BJ (cell line): ENCODE data around the gene PROSER1. TPM values are rescaled to one million over a fixed set of nuclear protein-coding genes. Genes with fewer than 3 reads are reported as not detected.
"Not testable (repeated sequence)": the region's sequence is repeated elsewhere in the genome, so short reads cannot be mapped to it uniquely, and the experiment has no call there.

Experiments used
- CTCF ChIA-PET: fragments of 350-600 bp; formaldehyde crosslinking; extraction: SDS; loops from one replicate; lab custom pipeline; 2021; ENCODE audit warnings: antibody characterized with exemption, inconsistent platforms; lab: Yijun Ruan, JAX
- POLR2A ChIA-PET: fragments of 300-600 bp; sonication (Branson Sonifier 250); formaldehyde crosslinking; extraction: SDS; loops from one replicate; lab custom pipeline; 2021; ENCODE audit warnings: antibody characterized with exemption; lab: Charles Lee
- DNase-seq: peaks from one replicate; pipeline ENCODE4 v3.0.0-alpha.2; 2011; ENCODE audit warnings: low read depth
- H3K27me3 ChIP-seq: 2 replicates; pipeline ENCODE4 v1.6.0; 2011; ENCODE audit warnings: low read length; ENCODE audit not compliant: control insufficient read depth, insufficient read depth
- H3K36me3 ChIP-seq: 2 replicates; pipeline ENCODE4 v1.5.1; 2011; ENCODE audit warnings: low read length; ENCODE audit not compliant: control insufficient read depth, insufficient read depth
- H3K4me3 ChIP-seq: 2 replicates; pipeline ENCODE4 v1.5.1; 2011; ENCODE audit warnings: low read depth, mild to moderate bottlenecking, control low read depth, low read length
- CTCF ChIP-seq: IDR thresholded peaks from 2 replicates; pipeline ENCODE4 v1.5.1; 2011; ENCODE audit warnings: low read depth, mild to moderate bottlenecking, control low read depth, inconsistent platforms, low read length, moderate library complexity; ENCODE audit not compliant: insufficient read depth
- polyA plus RNA-seq: library from polyadenylated mRNA; depleted of rRNA; stranded (reverse); fragments of >200 nt; gene quantifications from 2 replicates; pipeline ENCODE4 v1.2.3, GENCODE V29; 2011

PROSER1 gene
- polyA plus RNA-seq, 1 experiment, result 10.7 TPM

- ChIA-PET CTCF (no interaction called here), POLR2A (no interaction called here)
- TF ChIP-seq CTCF, result peak; percentile 9; the same call in 1 of the 2 replicates
- Histone ChIP-seq H3K27me3 (no peaks in the 10 kb centered on the region), H3K4me3 (no peak overlapping the region), H3K36me3 (peaks cover 17% of the 10 kb centered on the region)
- no peak for DNase-seq
Observed at GRCh38 chr13:39012608-39013007, 25.3 kb downstream of the PROSER1 start.

GRCh38 chr13:39006371-39007111 lies 31.3 kb downstream of the PROSER1 start:
- POLR2A ChIA-PET, H3K4me3 ChIP-seq, H3K36me3 ChIP-seq, H3K27me3 ChIP-seq, DNase-seq: not testable (repeated sequence)
- CTCF ChIA-PET, result interaction anchor here (0.6 kb wide), 1 partner anchor 346 kb away, joined by 3 read pairs; no protein-coding TSS in a partner anchor

- no peak for DNase-seq
- POLR2A ChIA-PET, result no interaction called here
- Histone ChIP-seq H3K4me3 (no peak overlapping the region), H3K27me3 (no peaks in the 10 kb centered on the region), H3K36me3 (no peaks in the 10 kb centered on the region)
- no peak for TF ChIP-seq CTCF
- CTCF ChIA-PET, result no interaction called here
Observed at GRCh38 chr13:38998739-38999138, 39.1 kb downstream of the PROSER1 start.

- Histone ChIP-seq H3K27me3 (no peaks in the 10 kb centered on the region), H3K4me3 (no peak overlapping the region), H3K36me3 (no peaks in the 10 kb centered on the region)
- DNase-seq, result no peak
- ChIA-PET POLR2A (no interaction called here), CTCF (interaction anchor here (0.5 to 1.2 kb wide), 2 partner anchors 11 to 1005 kb away, joined by 3 read pairs; no protein-coding TSS in a partner anchor)
- no peak for TF ChIP-seq CTCF
Observed at GRCh38 chr13:38993381-38993780, 44.5 kb downstream of the PROSER1 start.

GRCh38 chr13:38990693-38991092 lies 47.2 kb downstream of the PROSER1 start, which contains the start of gene STOML3:
Gene STOML3 (minus strand): TSS chr13:38990831. CDS start chr13:38990721, 110 bp downstream.
- POLR2A ChIA-PET, result no interaction called here

More at GRCh38 chr13:38990693-38991092, 47.2 kb downstream of the PROSER1 start, which contains the start of gene STOML3:
- CTCF ChIA-PET, result no interaction called here
- H3K4me3 ChIP-seq, result no peak within 1 kb of the TSS
- no peak for DNase-seq
- TF ChIP-seq CTCF, result no peak
- H3K36me3 ChIP-seq, result no peaks in the 10 kb centered on the region
- H3K27me3 ChIP-seq, result no peaks in the 10 kb centered on the region
